ENCODE data around the gene NTN5. TPM values are rescaled to one million over a fixed set of nuclear protein-coding genes. Genes with fewer than 3 reads are reported as not detected.
"Not testable (repeated sequence)": the region's sequence is repeated elsewhere in the genome, so short reads cannot be mapped to it uniquely, and the experiment has no call there.

NTN5 gene
- total RNA-seq, 1 donor from 2014 or later: 7.1 TPM

GRCh38 chr19:48663667-48664066 lies 9.2 kb downstream of the NTN5 start:
- Mint-ChIP-seq H3K4me1 (peaks cover 2% of the 10 kb centered on the region), H3K27me3 (ENCODE audit: low read depth) (no peaks in the 10 kb centered on the region), H3K36me3 (no peaks in the 10 kb centered on the region), H3K27ac (no peak overlapping the region), H3K9me3 (no peaks in the 10 kb centered on the region), H3K4me3 (no peak overlapping the region)
- no peak for DNase-seq (ENCODE audit: low spot score in 2 of 2, unreplicated experiment in 2 of 2)
- no peak for TF ChIP-seq CTCF (IDR thresholded peaks at IDR 0.05; ENCODE audit: unreplicated experiment)

DNA sequence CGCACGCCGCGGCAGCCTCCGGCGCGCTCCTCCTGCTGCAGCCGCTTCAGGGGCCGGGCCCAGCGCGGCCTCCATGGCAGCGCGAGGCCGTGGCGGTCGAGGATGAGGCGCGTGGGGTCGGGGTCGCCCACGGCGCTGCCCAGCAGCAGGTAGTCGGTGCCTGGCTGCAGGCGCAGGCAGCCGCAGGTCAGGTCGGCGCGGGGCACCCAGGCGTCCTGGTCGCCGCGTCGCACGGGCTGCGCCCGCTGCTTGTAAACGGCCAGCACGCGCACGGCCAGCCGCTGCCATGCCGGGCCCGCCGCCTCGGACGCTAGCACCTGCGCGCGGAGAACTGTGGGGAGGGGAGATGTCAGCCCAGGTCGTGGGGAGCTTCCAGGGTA lies 11.1 kb downstream of the NTN5 start:
- Mint-ChIP-seq H3K4me1 (peaks cover 8% of the 10 kb centered on the region), H3K4me3 (no peak overlapping the region), H3K27ac (no peak overlapping the region), H3K9me3 (no peaks in the 10 kb centered on the region), H3K36me3 (no peaks in the 10 kb centered on the region), H3K27me3 (ENCODE audit: low read depth) (no peaks in the 10 kb centered on the region)
- no peak for DNase-seq (ENCODE audit: low spot score in 2 of 2, unreplicated experiment in 2 of 2)
- no peak for TF ChIP-seq CTCF (IDR thresholded peaks at IDR 0.05; ENCODE audit: unreplicated experiment)

DNA sequence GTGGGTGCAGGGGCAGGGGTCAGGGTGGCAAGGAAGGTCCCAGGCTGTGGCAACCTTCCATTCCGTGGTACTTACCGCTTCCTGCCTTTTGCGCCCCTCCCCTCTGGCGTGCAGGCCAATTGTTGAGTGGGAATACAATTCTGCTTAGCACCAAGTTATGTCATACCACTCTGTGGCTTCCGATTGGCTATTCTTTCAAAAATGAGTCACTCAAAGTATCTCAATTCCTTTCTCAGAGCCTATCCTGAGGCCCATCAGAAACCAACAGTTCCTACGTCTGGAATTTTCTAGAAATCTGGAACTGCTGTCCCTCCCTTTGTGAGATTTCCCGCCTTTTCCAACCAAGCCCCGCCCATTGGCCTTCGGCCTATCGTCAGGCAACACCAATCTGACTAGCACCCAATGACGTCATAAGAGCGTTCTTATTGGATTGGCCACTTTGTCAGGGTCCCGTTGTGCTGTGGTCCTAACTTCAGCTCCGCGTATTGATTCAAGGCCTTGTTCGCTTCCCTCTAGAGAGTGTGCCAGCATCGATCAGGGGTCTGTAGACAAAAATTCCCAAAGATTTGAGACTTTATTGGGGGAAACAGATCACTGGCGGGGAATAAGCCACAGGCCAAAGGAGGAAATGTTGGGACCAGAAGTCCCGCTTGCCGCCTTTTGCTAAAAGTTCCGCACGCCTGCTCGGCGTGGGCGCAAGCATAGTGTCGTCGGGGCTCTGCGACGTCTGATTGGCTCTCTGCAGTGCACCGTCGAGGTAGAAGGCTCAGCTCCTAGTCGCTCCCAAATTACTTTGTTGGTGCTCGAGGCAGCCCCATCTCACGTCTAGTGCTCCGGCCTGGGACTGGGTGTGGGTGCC lies 11.7 kb downstream of the NTN5 start:
- no peak for TF ChIP-seq CTCF (IDR thresholded peaks at IDR 0.05; ENCODE audit: unreplicated experiment)
- DNase-seq (ENCODE audit: low spot score in 2 of 2, unreplicated experiment in 2 of 2): peak in 1 of 2 experiments; percentile 67
- Mint-ChIP-seq H3K4me3 (no peak overlapping the region), H3K9me3 (no peaks in the 10 kb centered on the region), H3K27me3 (ENCODE audit: low read depth) (no peaks in the 10 kb centered on the region), H3K36me3 (no peaks in the 10 kb centered on the region), H3K27ac (peak overlapping the region; percentile 27), H3K4me1 (peaks cover 10% of the 10 kb centered on the region)

DNA sequence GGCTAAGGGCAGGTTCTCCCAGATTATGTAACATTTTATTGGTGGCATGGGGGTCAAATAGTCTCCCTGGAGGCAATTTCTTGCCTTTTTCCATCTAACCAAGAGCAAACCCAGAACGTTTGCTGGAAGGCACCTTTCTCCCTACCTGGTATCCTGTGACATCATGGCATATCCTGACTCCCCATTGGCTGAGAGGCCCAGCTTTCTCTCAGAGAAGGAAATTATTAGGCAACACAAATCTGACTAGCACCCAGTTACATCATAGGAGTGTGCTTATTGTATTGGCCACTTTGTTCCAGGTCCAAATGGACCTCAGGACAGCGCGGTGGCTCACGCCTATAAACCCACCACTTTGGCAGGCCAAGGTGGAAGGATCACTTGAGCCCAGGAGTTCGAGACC lies 13.0 kb downstream of the NTN5 start:
- Mint-ChIP-seq H3K27ac (no peak overlapping the region), H3K4me1 (peaks cover 12% of the 10 kb centered on the region), H3K36me3 (no peaks in the 10 kb centered on the region), H3K4me3 (no peak overlapping the region), H3K9me3 (no peaks in the 10 kb centered on the region), H3K27me3 (ENCODE audit: low read depth) (no peaks in the 10 kb centered on the region)
- TF ChIP-seq CTCF (IDR thresholded peaks at IDR 0.05; ENCODE audit: unreplicated experiment): no peak
- DNase-seq (ENCODE audit: low spot score in 2 of 2, unreplicated experiment in 2 of 2): no peak

DNA sequence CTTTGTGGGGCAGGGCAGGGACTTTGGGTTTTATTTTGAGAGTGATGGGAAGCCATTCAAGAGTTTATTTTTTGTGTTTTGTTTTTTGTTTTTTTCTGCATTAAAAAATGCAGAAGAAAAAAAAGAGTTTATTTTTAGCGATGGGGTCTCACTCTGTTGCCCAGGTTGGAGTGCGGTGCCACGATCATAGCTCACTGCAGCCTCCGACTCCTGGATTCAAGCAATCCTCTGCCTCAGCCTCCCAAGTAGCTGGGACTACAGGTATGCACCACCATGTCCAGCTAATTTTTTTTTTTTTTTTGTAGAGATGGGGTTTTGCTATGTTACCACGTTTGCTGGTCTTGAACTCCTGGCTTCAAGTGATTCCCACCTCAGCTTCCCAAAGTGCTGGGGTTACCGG lies 14.3 kb downstream of the NTN5 start:
- H3K4me3 Mint-ChIP-seq: no peak overlapping the region
- no peaks in the 10 kb centered on the region for H3K9me3 Mint-ChIP-seq
- H3K27me3 Mint-ChIP-seq (ENCODE audit: low read depth): no peaks in the 10 kb centered on the region
- no peak overlapping the region for H3K27ac Mint-ChIP-seq
- peaks cover 18% of the 10 kb centered on the region for H3K4me1 Mint-ChIP-seq
- H3K36me3 Mint-ChIP-seq: no peaks in the 10 kb centered on the region
- TF ChIP-seq CTCF (IDR thresholded peaks at IDR 0.05; ENCODE audit: unreplicated experiment): no peak
- no peak for DNase-seq (ENCODE audit: low spot score in 2 of 2, unreplicated experiment in 2 of 2)

DNA sequence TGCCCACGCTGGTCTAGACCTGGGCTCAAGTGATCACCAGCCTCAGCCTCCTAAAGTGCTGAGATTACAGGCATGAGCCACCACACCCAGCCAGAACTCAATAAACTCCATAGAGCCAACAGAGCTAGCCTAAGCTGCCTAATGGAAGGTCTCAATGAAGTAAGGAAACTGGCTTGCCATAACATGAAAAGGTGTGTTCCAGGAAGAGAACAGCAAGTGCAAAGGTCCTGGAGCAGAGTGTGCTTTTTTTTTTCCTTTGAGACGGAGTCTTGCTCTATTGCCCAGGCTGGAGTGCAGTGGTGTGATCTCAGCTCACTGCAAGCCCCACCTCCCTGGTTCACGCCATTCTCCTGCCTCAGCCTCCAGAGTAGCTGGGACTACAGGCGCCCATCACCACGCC lies 15.0 kb downstream of the NTN5 start:
- not testable (repeated sequence) for DNase-seq (ENCODE audit: low spot score in 2 of 2, unreplicated experiment in 2 of 2); H3K4me3 Mint-ChIP-seq; H3K27me3 Mint-ChIP-seq (ENCODE audit: low read depth); H3K9me3 Mint-ChIP-seq; H3K36me3 Mint-ChIP-seq; H3K27ac Mint-ChIP-seq
- H3K4me1 Mint-ChIP-seq: peaks cover 18% of the 10 kb centered on the region
